ENCODE data around the gene DYNC1I1. TPM values are rescaled to one million over a fixed set of nuclear protein-coding genes. Genes with fewer than 3 reads are reported as not detected.

DYNC1I1 gene
- total RNA-seq, 1 experiment from 2014 or later, result not detected

DNA sequence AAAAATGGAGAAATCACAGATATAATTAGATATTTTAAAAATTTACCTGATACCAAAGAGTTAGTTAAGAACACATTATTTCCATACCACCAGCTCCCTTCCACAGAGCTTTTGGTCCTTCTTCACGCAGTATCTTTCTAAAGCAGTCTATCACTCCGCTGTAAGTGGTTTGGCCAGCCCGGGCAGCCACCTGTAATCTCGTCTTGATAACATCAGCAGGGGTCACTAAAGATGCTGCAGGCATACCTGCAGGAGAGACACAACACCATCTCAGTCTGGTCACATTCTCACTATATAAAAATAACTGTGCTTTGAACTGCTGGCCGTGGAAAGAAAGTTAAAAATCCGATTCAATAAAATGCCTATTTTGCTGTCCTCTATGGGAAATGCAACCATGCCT, 349.4 kb downstream of the DYNC1I1 start:
- H3K27me3 Mint-ChIP-seq (ENCODE audit: insufficient read depth, unreplicated experiment), result no peaks in the 10 kb centered on the region
- no peaks in the 10 kb centered on the region for H3K9me3 Mint-ChIP-seq (ENCODE audit: unreplicated experiment)
- intact Hi-C loops (cut with micrococcal nuclease), result no loop called here
- no peak for TF ChIP-seq CTCF (IDR thresholded peaks at IDR 0.05; ENCODE audit: unreplicated experiment)
- ChIA-PET CTCF (interaction anchor here (0.6 kb wide), 1 partner anchor 942 kb away, joined by 3 read pairs; no protein-coding TSS in a partner anchor), POLR2A (interaction anchor here (0.6 kb wide), 1 partner anchor 1761 kb away, joined by 3 read pairs; no protein-coding TSS in a partner anchor)
- H3K4me3 Mint-ChIP-seq (ENCODE audit: unreplicated experiment), result no peak overlapping the region
- no peaks in the 10 kb centered on the region for H3K4me1 Mint-ChIP-seq (ENCODE audit: insufficient read depth, unreplicated experiment)
- DNase-seq (ENCODE audit: unreplicated experiment), result no peak
- no TSS peak for BruUV-seq (replicated peaks)
- H3K27ac Mint-ChIP-seq (ENCODE audit: low read depth, unreplicated experiment), result no peak overlapping the region
- H3K36me3 Mint-ChIP-seq (ENCODE audit: insufficient read depth, unreplicated experiment), result peaks cover 32% of the 10 kb centered on the region

- POLR2A ChIA-PET, result no interaction called here
- BruUV-seq (replicated peaks), result no TSS peak
- intact Hi-C loops (cut with micrococcal nuclease), result no loop called here
- Mint-ChIP-seq H3K4me3 (ENCODE audit: unreplicated experiment) (no peak overlapping the region), H3K27me3 (ENCODE audit: insufficient read depth, unreplicated experiment) (no peaks in the 10 kb centered on the region), H3K4me1 (ENCODE audit: insufficient read depth, unreplicated experiment) (no peaks in the 10 kb centered on the region), H3K36me3 (ENCODE audit: insufficient read depth, unreplicated experiment) (peaks cover 32% of the 10 kb centered on the region), H3K9me3 (ENCODE audit: unreplicated experiment) (no peaks in the 10 kb centered on the region), H3K27ac (ENCODE audit: low read depth, unreplicated experiment) (no peak overlapping the region)
- CTCF ChIA-PET, result no interaction called here
- TF ChIP-seq CTCF (IDR thresholded peaks at IDR 0.05; ENCODE audit: unreplicated experiment), result no peak
- DNase-seq (ENCODE audit: unreplicated experiment), result no peak
Observed at GRCh38 chr7:96122746-96123145, 350.4 kb downstream of the DYNC1I1 start.

DNA sequence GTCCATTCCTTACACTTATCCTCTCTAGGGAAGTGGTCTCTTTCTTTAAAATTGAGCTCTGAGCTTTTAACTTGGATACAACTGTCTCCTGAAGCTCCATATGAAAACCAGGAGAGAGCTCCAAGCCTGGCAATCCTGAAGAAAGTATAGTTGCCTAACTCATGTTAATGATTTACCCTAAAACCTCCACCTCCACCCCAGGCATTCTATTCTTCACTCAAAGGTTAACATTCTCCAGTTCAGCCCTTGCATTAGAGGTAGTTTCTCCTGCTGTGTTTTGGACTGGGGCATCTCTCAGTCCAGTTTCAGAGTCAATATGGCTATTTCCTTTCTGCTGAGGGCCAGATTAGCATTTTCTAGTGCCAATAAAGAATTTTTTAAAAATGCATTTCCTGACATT, 354.0 kb downstream of the DYNC1I1 start:
- no peak for DNase-seq (ENCODE audit: unreplicated experiment)
- no TSS peak for BruUV-seq (replicated peaks)
- Mint-ChIP-seq H3K27me3 (ENCODE audit: insufficient read depth, unreplicated experiment) (no peaks in the 10 kb centered on the region), H3K9me3 (ENCODE audit: unreplicated experiment) (no peaks in the 10 kb centered on the region), H3K36me3 (ENCODE audit: insufficient read depth, unreplicated experiment) (peaks cover 34% of the 10 kb centered on the region), H3K4me1 (ENCODE audit: insufficient read depth, unreplicated experiment) (no peaks in the 10 kb centered on the region), H3K4me3 (ENCODE audit: unreplicated experiment) (no peak overlapping the region), H3K27ac (ENCODE audit: low read depth, unreplicated experiment) (no peak overlapping the region)
- no peak for TF ChIP-seq CTCF (IDR thresholded peaks at IDR 0.05; ENCODE audit: unreplicated experiment)
- CTCF ChIA-PET, result interaction anchor here (0.7 to 0.8 kb wide), 2 partner anchors 11 to 51 kb away, joined by 3 to 4 read pairs; no protein-coding TSS in a partner anchor
- intact Hi-C loops (cut with micrococcal nuclease), result no loop called here
- POLR2A ChIA-PET, result no interaction called here

DNA sequence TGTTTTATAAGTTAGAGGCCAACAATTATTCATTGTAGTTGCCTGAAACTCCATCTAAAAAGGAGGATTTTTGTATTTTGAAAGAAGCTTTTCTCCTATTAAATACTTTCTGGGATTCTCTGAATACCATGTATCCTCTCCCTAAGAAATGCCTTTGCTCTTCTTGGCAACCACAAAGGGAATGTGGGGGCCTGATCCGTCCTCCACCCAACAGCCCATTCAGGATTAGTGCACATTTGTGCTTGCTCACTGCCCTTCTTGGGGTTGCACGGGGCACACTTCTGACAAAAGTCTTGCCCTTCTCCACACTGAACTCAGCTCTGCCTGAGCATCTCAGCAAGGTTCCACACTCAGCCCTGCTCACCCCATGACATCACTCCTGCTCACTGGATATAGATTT, 355.4 kb downstream of the DYNC1I1 start:
- no peak for DNase-seq (ENCODE audit: unreplicated experiment)
- H3K27ac Mint-ChIP-seq (ENCODE audit: low read depth, unreplicated experiment), result no peak overlapping the region
- ChIA-PET POLR2A (no interaction called here), CTCF (interaction anchor here (1.2 to 1.6 kb wide), 2 partner anchors 9 to 211 kb away, joined by 3 to 4 read pairs; no protein-coding TSS in a partner anchor)
- H3K9me3 Mint-ChIP-seq (ENCODE audit: unreplicated experiment), result no peaks in the 10 kb centered on the region
- intact Hi-C loops (cut with micrococcal nuclease), result no loop called here
- peaks cover 40% of the 10 kb centered on the region for H3K36me3 Mint-ChIP-seq (ENCODE audit: insufficient read depth, unreplicated experiment)
- H3K4me1 Mint-ChIP-seq (ENCODE audit: insufficient read depth, unreplicated experiment), result no peaks in the 10 kb centered on the region
- no peak overlapping the region for H3K4me3 Mint-ChIP-seq (ENCODE audit: unreplicated experiment)
- TF ChIP-seq CTCF (IDR thresholded peaks at IDR 0.05; ENCODE audit: unreplicated experiment), result no peak
- no peaks in the 10 kb centered on the region for H3K27me3 Mint-ChIP-seq (ENCODE audit: insufficient read depth, unreplicated experiment)
- no TSS peak for BruUV-seq (replicated peaks)

Measured in MCF 10A (cell line).